Sigmoid colon (tissue), 3 donors: ENCODE results near the gene RANBP2.

Experiments used
- POLR2A ChIP-seq, 2 donors: fragments of 450-650 bp; IDR thresholded peaks; one replicate each; pipeline ENCODE4 v1.6.1; 2016; ENCODE audit warnings: antibody characterized with exemption in 2 of 2, mild to moderate bottlenecking in 2 of 2, moderate library complexity in 2 of 2
- TF ChIP-seq, protein P1 (sequence below), 4 experiments: fragments of 450-650 bp in 3 of 4; fragments of 200-600 bp in 1 of 4; IDR thresholded peaks; one replicate each; pipeline ENCODE4 v1.5.1; 2016 to 2019; ENCODE audit warnings: antibody characterized with exemption in 4 of 4, mild to moderate bottlenecking in 3 of 4, moderate library complexity in 2 of 4

- TF ChIP-seq POLR2A (IDR thresholded peaks at IDR 0.05): no peak
- TF ChIP-seq, protein P1, sequence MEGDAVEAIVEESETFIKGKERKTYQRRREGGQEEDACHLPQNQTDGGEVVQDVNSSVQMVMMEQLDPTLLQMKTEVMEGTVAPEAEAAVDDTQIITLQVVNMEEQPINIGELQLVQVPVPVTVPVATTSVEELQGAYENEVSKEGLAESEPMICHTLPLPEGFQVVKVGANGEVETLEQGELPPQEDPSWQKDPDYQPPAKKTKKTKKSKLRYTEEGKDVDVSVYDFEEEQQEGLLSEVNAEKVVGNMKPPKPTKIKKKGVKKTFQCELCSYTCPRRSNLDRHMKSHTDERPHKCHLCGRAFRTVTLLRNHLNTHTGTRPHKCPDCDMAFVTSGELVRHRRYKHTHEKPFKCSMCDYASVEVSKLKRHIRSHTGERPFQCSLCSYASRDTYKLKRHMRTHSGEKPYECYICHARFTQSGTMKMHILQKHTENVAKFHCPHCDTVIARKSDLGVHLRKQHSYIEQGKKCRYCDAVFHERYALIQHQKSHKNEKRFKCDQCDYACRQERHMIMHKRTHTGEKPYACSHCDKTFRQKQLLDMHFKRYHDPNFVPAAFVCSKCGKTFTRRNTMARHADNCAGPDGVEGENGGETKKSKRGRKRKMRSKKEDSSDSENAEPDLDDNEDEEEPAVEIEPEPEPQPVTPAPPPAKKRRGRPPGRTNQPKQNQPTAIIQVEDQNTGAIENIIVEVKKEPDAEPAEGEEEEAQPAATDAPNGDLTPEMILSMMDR (IDR thresholded peaks at IDR 0.05): no peak
Observed at GRCh38 chr2:108824316-108825070, 105.2 kb downstream of the RANBP2 start.
